ENCODE results near the gene SFRP5.

The SFRP5 gene

DNA sequence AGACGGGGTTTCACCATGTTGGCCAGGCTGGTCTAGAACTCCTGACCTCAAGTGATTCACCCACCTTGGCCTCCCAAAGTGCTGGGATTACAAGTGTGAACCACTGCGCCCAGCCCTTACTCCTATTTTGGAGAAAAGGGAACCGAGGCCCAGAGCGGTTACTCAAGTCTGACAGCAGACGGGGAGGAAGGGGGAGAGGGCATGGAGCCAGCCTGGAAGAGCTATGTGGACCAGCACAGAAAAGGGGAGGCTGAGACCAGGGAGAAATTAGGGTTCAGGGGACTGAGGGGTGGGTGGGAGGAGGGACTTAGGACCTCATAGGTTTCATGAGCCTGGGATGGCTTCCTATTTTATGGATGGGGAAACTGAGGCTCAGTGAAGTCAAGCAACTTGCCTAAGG, 1.5 kb downstream of the SFRP5 start:
- TF ChIP-seq EGR1 (IDR thresholded peaks at IDR 0.05), result no peak
- TF ChIP-seq TCF12 (IDR thresholded peaks at IDR 0.05; ENCODE audit: low read depth), result no peak
- no peak for TF ChIP-seq FOXM1 (IDR thresholded peaks at IDR 0.05; ENCODE audit: borderline replicate concordance, low read depth)
- TF ChIP-seq RAD21 (IDR thresholded peaks at IDR 0.05; ENCODE audit: low read depth), result no peak
- TF ChIP-seq EP300 (IDR thresholded peaks at IDR 0.05; ENCODE audit: borderline replicate concordance), result no peak
- TF ChIP-seq CEBPB (IDR thresholded peaks at IDR 0.05), result no peak
- no peak for TF ChIP-seq MAX (IDR thresholded peaks at IDR 0.05)
- TF ChIP-seq NFIC (IDR thresholded peaks at IDR 0.05), result no peak
- no peak for TF ChIP-seq ZBTB7A (IDR thresholded peaks at IDR 0.05; ENCODE audit: low read depth)
- no peak for TF ChIP-seq REST (IDR thresholded peaks at IDR 0.05; ENCODE audit: low read depth)
- TF ChIP-seq CREB1 (IDR thresholded peaks at IDR 0.05; ENCODE audit: low read depth), result no peak
- no peak for TF ChIP-seq TAF1 (IDR thresholded peaks at IDR 0.05; ENCODE audit: low read depth)
- TF ChIP-seq TEAD4 (IDR thresholded peaks at IDR 0.05), result no peak
- TF ChIP-seq YY1 (IDR thresholded peaks at IDR 0.05; ENCODE audit: low read depth), result no peak
- no peak for TF ChIP-seq USF1 (IDR thresholded peaks at IDR 0.05)

- no peak for TF ChIP-seq EGR1 (IDR thresholded peaks at IDR 0.05)
- TF ChIP-seq RAD21 (IDR thresholded peaks at IDR 0.05; ENCODE audit: low read depth), result no peak
- no peak for TF ChIP-seq MAX (IDR thresholded peaks at IDR 0.05)
- TF ChIP-seq CEBPB (IDR thresholded peaks at IDR 0.05), result no peak
- TF ChIP-seq REST (IDR thresholded peaks at IDR 0.05; ENCODE audit: low read depth), result no peak
- no peak for TF ChIP-seq YY1 (IDR thresholded peaks at IDR 0.05; ENCODE audit: low read depth)
- TF ChIP-seq TEAD4 (IDR thresholded peaks at IDR 0.05), result no peak
These were observed 3.2 kb downstream of the SFRP5 start for GRCh38 chr10:97768322-97769315.

DNA sequence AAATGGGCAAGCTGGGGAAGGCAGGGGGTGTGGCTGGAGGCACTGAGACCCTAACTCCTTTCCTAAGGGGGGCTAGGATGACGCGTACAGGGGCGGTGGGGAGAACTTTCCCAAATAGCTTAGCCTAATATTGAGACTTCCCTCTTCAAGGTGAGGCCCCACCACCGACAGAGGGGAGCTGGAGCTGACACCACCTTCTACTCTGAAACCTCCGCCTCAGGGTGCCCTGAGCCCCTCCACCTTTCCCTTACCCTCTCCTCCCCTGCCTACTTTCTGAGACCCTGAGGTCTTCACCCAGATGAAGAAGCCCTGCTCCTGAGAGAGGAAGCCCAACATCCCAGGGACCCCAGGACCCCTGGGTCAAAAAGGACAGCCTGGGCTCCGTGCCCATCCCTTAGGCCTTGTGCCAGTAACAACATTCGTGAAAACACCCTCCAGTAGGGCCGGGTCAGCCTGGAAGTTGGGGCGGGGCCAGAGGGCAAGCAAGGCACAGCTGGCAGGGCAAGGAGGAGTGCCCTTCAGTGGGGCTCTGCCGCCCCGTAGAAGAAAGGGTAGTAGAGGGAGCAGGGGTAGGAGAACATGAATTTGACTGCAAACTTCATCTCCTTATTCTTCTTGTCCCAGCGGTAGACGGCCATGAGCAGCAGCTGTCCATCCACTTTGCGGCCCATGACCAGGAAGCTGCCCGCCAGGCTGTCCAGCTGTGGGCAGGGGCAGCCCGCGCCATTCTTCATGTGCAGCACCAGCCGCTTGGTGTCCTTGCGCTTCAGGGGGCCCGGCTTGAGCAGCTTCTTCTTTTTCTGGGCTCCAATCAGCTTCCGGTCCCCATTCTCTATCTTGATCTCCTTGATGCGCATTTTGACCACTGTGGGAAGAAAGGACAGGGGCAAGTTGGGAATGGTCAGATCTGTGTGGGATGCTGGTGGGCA, 4.5 kb downstream of the SFRP5 start:
- TF ChIP-seq YY1 (IDR thresholded peaks at IDR 0.05; ENCODE audit: low read depth) (no peak), CEBPB (IDR thresholded peaks at IDR 0.05) (no peak), FOXM1 (IDR thresholded peaks at IDR 0.05; ENCODE audit: borderline replicate concordance, low read depth) (no peak), ZBTB7A (IDR thresholded peaks at IDR 0.05; ENCODE audit: low read depth) (no peak), CREB1 (IDR thresholded peaks at IDR 0.05; ENCODE audit: low read depth) (no peak), USF1 (IDR thresholded peaks at IDR 0.05) (no peak), RAD21 (IDR thresholded peaks at IDR 0.05; ENCODE audit: low read depth) (no peak), TAF1 (IDR thresholded peaks at IDR 0.05; ENCODE audit: low read depth) (no peak), TEAD4 (IDR thresholded peaks at IDR 0.05) (no peak)

DNA sequence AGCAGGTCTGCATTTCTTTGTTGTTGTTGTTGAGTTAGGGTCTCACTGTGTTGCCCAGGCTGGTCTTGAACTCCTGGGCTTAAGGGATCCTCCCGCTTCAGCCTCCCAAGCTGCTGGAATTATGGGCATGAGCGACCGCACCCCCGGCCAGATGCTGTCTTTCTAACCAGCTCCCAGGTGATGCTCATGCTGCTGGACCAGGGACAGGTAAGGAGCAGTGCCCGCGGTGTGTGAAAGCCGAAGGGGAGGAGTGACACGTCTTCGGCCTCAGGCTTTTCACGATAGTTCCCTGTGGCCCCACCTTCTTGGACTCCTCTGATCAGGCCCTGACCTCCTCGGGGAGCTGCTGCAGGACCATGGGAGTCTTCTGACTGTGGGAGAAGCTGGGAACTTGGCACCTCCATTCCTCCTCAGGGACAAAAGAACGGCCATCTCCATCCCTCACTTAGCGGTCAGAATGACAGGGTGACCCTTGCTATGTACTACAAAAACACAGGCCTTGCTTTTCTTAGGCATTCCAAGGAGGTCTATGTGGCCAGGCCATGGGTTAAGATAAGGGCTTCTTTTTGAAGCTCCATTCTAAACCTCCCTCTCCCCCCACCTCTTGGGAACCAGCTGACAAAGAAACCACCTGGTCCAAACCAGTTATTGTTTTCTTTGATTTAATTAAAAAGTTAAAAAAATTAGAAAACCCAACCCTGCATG, 5.5 kb downstream of the SFRP5 start:
- no peak for TF ChIP-seq REST (IDR thresholded peaks at IDR 0.05; ENCODE audit: low read depth)
- no peak for TF ChIP-seq USF1 (IDR thresholded peaks at IDR 0.05)
- no peak for TF ChIP-seq TEAD4 (IDR thresholded peaks at IDR 0.05)
- no peak for TF ChIP-seq FOXM1 (IDR thresholded peaks at IDR 0.05; ENCODE audit: borderline replicate concordance, low read depth)
- no peak for TF ChIP-seq CREB1 (IDR thresholded peaks at IDR 0.05; ENCODE audit: low read depth)
- no peak for TF ChIP-seq TAF1 (IDR thresholded peaks at IDR 0.05; ENCODE audit: low read depth)

All from Ishikawa (cell line).